GM23248 (cell line): Measurements from ENCODE around the gene AGA.

ENCODE experiments used
- EZH2 ChIP-seq: fragments of 200-600 bp; sonication (generic); IDR thresholded peaks from 2 replicates; pipeline ENCODE4 v1.6.1; 2018; ENCODE audit warnings: antibody characterized with exemption, mild to moderate bottlenecking; ENCODE audit not compliant: insufficient read depth, poor library complexity, severe bottlenecking
- EZH2phosphoT487 ChIP-seq: fragments of 200-600 bp; sonication (generic); IDR thresholded peaks from 2 replicates; pipeline ENCODE4 v1.6.1; 2018; ENCODE audit warnings: antibody characterized with exemption, moderate library complexity, mild to moderate bottlenecking, low read depth; ENCODE audit not compliant: insufficient read depth

- no peak for TF ChIP-seq EZH2
- TF ChIP-seq EZH2phosphoT487: no peak
These were observed 45.9 kb downstream of the AGA start for GRCh38 chr4:177396352-177396751.
